ENCODE results near the gene CNN2.

- TF ChIP-seq POLR2A (IDR thresholded peaks at IDR 0.05; ENCODE audit: low read length) (no peak), EP300 (IDR thresholded peaks at IDR 0.05) (no peak), CTCF (IDR thresholded peaks at IDR 0.05) (no peak), PBX3 (IDR thresholded peaks at IDR 0.05) (no peak)
These were observed 18.8 kb upstream of the CNN2 start for GRCh38 chr19:1007399-1008251.
